ENCODE data around the gene EEF1AKMT4.

The EEF1AKMT4 gene

GRCh38 chr3:184275961-184276910, 26.8 kb downstream of the EEF1AKMT4 start, which contains the start of gene ECE2:
TSS of gene ECE2 (plus strand) at chr3:184276022. CDS start at chr3:184276154, 132 bp downstream.
- Histone ChIP-seq H3K27me3 (ENCODE audit: control insufficient read depth in 5 of 5, insufficient read depth in 4 of 5, low read length in 5 of 5) (peaks cover 11 to 41% (median 26%) of the 10 kb centered on the region in 5 donors), H3K9ac (ENCODE audit: low read length in 5 of 5) (no peak within 1 kb of the TSS), H3K36me3 (ENCODE audit: control insufficient read depth in 5 of 5, insufficient read depth in 5 of 5, low read length in 5 of 5) (no peaks in the 10 kb centered on the region), H3K9me3 (ENCODE audit: control insufficient read depth in 5 of 5, low read length in 5 of 5) (peaks cover 0 to 3% (median 0%) of the 10 kb centered on the region in 5 donors), H3K27ac (ENCODE audit: low read depth, low read length) (no peak within 1 kb of the TSS), H3K4me3 (ENCODE audit: low read depth in 1 of 5, low read length in 5 of 5) (no peak within 1 kb of the TSS), H3K4me1 (ENCODE audit: control insufficient read depth in 5 of 5, insufficient read depth in 5 of 5, low read length in 5 of 5) (peaks cover 0 to 5% (median 0%) of the 10 kb centered on the region in 5 donors)

GRCh38 chr3:184277366-184277765, 27.9 kb downstream of the EEF1AKMT4 start:
- Histone ChIP-seq H3K36me3 (ENCODE audit: control insufficient read depth in 5 of 5, insufficient read depth in 5 of 5, low read length in 5 of 5) (no peaks in the 10 kb centered on the region), H3K27me3 (ENCODE audit: control insufficient read depth in 5 of 5, insufficient read depth in 4 of 5, low read length in 5 of 5) (peaks cover 11 to 41% (median 26%) of the 10 kb centered on the region in 5 donors)

GRCh38 chr3:184282941-184283340, 33.5 kb downstream of the EEF1AKMT4 start:
- peaks cover 0 to 4% (median 0%) of the 10 kb centered on the region in 5 donors for H3K4me1 ChIP-seq (ENCODE audit: control insufficient read depth in 5 of 5, insufficient read depth in 5 of 5, low read length in 5 of 5)
- H3K4me3 ChIP-seq (ENCODE audit: low read depth in 1 of 5, low read length in 5 of 5): no peak overlapping the region
- H3K9ac ChIP-seq (ENCODE audit: low read length in 5 of 5): no peak overlapping the region
- peaks cover 0 to 8% (median 4%) of the 10 kb centered on the region in 5 donors for H3K27me3 ChIP-seq (ENCODE audit: control insufficient read depth in 5 of 5, insufficient read depth in 4 of 5, low read length in 5 of 5)
- H3K9me3 ChIP-seq (ENCODE audit: control insufficient read depth in 5 of 5, low read length in 5 of 5): peaks cover 0 to 3% (median 0%) of the 10 kb centered on the region in 5 donors
- H3K27ac ChIP-seq (ENCODE audit: low read depth, low read length): no peak overlapping the region
- no peaks in the 10 kb centered on the region for H3K36me3 ChIP-seq (ENCODE audit: control insufficient read depth in 5 of 5, insufficient read depth in 5 of 5, low read length in 5 of 5)

More at GRCh38 chr3:184277366-184277765, 27.9 kb downstream of the EEF1AKMT4 start:
- Histone ChIP-seq H3K9me3 (ENCODE audit: control insufficient read depth in 5 of 5, low read length in 5 of 5) (peaks cover 0 to 3% (median 0%) of the 10 kb centered on the region in 5 donors), H3K4me3 (ENCODE audit: low read depth in 1 of 5, low read length in 5 of 5) (no peak overlapping the region), H3K27ac (ENCODE audit: low read depth, low read length) (no peak overlapping the region), H3K4me1 (ENCODE audit: control insufficient read depth in 5 of 5, insufficient read depth in 5 of 5, low read length in 5 of 5) (peaks cover 0 to 5% (median 0%) of the 10 kb centered on the region in 5 donors), H3K9ac (ENCODE audit: low read length in 5 of 5) (no peak overlapping the region)

DNA sequence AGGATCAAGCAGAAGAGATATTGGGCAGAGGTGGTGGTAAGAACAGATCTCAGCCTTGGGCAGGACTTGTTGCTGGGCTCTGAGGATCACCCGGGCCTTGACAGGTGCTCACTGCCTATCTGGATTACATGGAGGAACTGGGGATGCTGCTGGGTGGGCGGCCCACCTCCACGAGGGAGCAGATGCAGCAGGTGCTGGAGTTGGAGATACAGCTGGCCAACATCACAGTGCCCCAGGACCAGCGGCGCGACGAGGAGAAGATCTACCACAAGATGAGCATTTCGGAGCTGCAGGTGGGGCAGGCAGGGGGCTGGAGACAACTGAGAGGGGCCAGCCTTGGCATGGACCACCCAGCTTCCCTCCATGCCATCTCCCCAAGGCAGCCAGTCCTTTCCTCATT, 34.2 kb downstream of the EEF1AKMT4 start:
- Histone ChIP-seq H3K27ac (ENCODE audit: low read depth, low read length) (no peak overlapping the region), H3K4me1 (ENCODE audit: control insufficient read depth in 5 of 5, insufficient read depth in 5 of 5, low read length in 5 of 5) (peaks cover 0 to 4% (median 0%) of the 10 kb centered on the region in 5 donors), H3K9ac (ENCODE audit: low read length in 5 of 5) (no peak overlapping the region), H3K36me3 (ENCODE audit: control insufficient read depth in 5 of 5, insufficient read depth in 5 of 5, low read length in 5 of 5) (no peaks in the 10 kb centered on the region), H3K9me3 (ENCODE audit: control insufficient read depth in 5 of 5, low read length in 5 of 5) (peaks cover 0 to 3% (median 0%) of the 10 kb centered on the region in 5 donors), H3K27me3 (ENCODE audit: control insufficient read depth in 5 of 5, insufficient read depth in 4 of 5, low read length in 5 of 5) (peaks cover 0 to 8% (median 3%) of the 10 kb centered on the region in 5 donors), H3K4me3 (ENCODE audit: low read depth in 1 of 5, low read length in 5 of 5) (no peak overlapping the region)

- Histone ChIP-seq H3K4me3 (ENCODE audit: low read depth in 1 of 5, low read length in 5 of 5) (no peak overlapping the region), H3K9ac (ENCODE audit: low read length in 5 of 5) (peak overlapping the region in 1 of 5 donors; percentile 9), H3K9me3 (ENCODE audit: control insufficient read depth in 5 of 5, low read length in 5 of 5) (peaks cover 0 to 3% (median 0%) of the 10 kb centered on the region in 5 donors), H3K36me3 (ENCODE audit: control insufficient read depth in 5 of 5, insufficient read depth in 5 of 5, low read length in 5 of 5) (no peaks in the 10 kb centered on the region), H3K4me1 (ENCODE audit: control insufficient read depth in 5 of 5, insufficient read depth in 5 of 5, low read length in 5 of 5) (peaks cover 0 to 4% (median 0%) of the 10 kb centered on the region in 5 donors), H3K27ac (ENCODE audit: low read depth, low read length) (no peak overlapping the region), H3K27me3 (ENCODE audit: control insufficient read depth in 5 of 5, insufficient read depth in 4 of 5, low read length in 5 of 5) (peaks cover 0 to 8% (median 3%) of the 10 kb centered on the region in 5 donors)
Observed at GRCh38 chr3:184284696-184285095, 35.2 kb downstream of the EEF1AKMT4 start.

DNA sequence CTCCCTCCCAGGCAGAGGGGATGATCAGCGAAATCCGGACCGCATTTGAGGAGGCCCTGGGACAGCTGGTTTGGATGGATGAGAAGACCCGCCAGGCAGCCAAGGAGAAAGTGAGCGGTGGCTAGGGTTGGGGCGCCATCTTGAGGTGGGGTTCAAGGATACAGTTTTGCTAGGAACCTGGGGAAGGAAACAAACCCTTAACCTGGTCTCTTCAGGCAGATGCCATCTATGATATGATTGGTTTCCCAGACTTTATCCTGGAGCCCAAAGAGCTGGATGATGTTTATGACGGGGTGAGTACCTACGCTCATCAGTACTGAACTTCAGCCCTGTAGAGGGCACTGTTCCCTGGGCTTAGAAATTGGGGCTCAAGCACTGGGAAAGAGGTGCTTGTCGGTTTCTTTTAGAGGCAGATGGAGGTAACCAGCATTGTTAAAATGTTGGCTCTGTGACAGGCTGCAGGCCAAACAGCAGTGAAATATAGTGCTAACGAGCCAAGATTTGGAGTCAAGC, 40.0 kb downstream of the EEF1AKMT4 start:
- no peaks in the 10 kb centered on the region for H3K9me3 ChIP-seq (ENCODE audit: control insufficient read depth in 5 of 5, low read length in 5 of 5)
- H3K27me3 ChIP-seq (ENCODE audit: control insufficient read depth in 5 of 5, insufficient read depth in 4 of 5, low read length in 5 of 5): peaks cover 0 to 10% (median 8%) of the 10 kb centered on the region in 5 donors
- no peak overlapping the region for H3K4me3 ChIP-seq (ENCODE audit: low read depth in 1 of 5, low read length in 5 of 5)
- no peak overlapping the region for H3K27ac ChIP-seq (ENCODE audit: low read depth, low read length)
- no peaks in the 10 kb centered on the region for H3K36me3 ChIP-seq (ENCODE audit: control insufficient read depth in 5 of 5, insufficient read depth in 5 of 5, low read length in 5 of 5)
- no peak overlapping the region for H3K9ac ChIP-seq (ENCODE audit: low read length in 5 of 5)
- peaks cover 0 to 4% (median 0%) of the 10 kb centered on the region in 5 donors for H3K4me1 ChIP-seq (ENCODE audit: control insufficient read depth in 5 of 5, insufficient read depth in 5 of 5, low read length in 5 of 5)

DNA sequence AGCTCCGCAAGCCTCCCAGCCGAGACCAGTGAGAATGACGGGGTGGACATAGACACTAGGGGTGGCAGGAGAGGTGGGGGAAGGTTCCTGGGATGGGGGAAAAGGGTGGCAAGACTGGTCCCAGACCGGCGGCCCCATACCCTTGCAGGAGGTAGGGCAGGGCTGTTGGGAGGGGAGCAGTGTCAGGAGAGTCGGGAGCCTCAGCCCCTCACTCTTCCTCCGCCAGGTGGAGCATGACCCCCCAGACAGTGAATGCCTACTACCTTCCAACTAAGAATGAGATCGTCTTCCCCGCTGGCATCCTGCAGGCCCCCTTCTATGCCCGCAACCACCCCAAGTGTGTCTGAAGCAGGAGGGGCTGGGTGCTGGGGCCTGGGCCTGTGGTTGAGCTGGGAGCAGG, 40.9 kb downstream of the EEF1AKMT4 start:
- no peaks in the 10 kb centered on the region for H3K9me3 ChIP-seq (ENCODE audit: control insufficient read depth in 5 of 5, low read length in 5 of 5)
- H3K4me3 ChIP-seq (ENCODE audit: low read depth in 1 of 5, low read length in 5 of 5): no peak overlapping the region
- peaks cover 0 to 10% (median 8%) of the 10 kb centered on the region in 5 donors for H3K27me3 ChIP-seq (ENCODE audit: control insufficient read depth in 5 of 5, insufficient read depth in 4 of 5, low read length in 5 of 5)
- H3K27ac ChIP-seq (ENCODE audit: low read depth, low read length): no peak overlapping the region
- H3K4me1 ChIP-seq (ENCODE audit: control insufficient read depth in 5 of 5, insufficient read depth in 5 of 5, low read length in 5 of 5): no peaks in the 10 kb centered on the region
- no peaks in the 10 kb centered on the region for H3K36me3 ChIP-seq (ENCODE audit: control insufficient read depth in 5 of 5, insufficient read depth in 5 of 5, low read length in 5 of 5)
- no peak overlapping the region for H3K9ac ChIP-seq (ENCODE audit: low read length in 5 of 5)

DNA sequence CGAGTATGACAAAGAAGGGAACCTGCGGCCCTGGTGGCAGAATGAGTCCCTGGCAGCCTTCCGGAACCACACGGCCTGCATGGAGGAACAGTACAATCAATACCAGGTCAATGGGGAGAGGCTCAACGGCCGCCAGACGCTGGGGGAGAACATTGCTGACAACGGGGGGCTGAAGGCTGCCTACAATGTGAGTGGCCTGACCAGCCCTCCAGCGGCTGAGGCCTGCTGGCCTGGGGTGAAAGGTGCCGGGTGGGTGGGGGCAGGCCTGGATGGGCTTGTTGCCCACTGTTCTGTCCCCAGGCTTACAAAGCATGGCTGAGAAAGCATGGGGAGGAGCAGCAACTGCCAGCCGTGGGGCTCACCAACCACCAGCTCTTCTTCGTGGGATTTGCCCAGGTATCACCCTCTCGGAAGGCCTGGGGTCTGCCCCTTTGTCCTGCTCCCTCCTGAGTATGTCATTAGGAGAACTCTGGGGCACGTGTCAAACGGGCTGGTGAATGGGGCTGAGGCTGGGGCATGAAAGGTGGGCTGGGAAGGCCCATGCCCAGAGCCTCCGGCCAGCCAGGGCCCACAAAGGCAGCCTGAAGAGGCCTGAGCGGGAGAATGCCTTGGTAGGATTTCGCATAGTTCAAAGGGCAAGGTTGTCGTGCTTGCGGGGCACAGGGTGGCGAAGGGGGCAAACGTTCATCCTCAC, 41.7 kb downstream of the EEF1AKMT4 start:
- H3K27ac ChIP-seq (ENCODE audit: low read depth, low read length): no peak overlapping the region
- H3K27me3 ChIP-seq (ENCODE audit: control insufficient read depth in 5 of 5, insufficient read depth in 4 of 5, low read length in 5 of 5): peaks cover 0 to 9% (median 3%) of the 10 kb centered on the region in 5 donors
- no peaks in the 10 kb centered on the region for H3K36me3 ChIP-seq (ENCODE audit: control insufficient read depth in 5 of 5, insufficient read depth in 5 of 5, low read length in 5 of 5)
- no peaks in the 10 kb centered on the region for H3K9me3 ChIP-seq (ENCODE audit: control insufficient read depth in 5 of 5, low read length in 5 of 5)
- H3K4me3 ChIP-seq (ENCODE audit: low read depth in 1 of 5, low read length in 5 of 5): no peak overlapping the region
- no peaks in the 10 kb centered on the region for H3K4me1 ChIP-seq (ENCODE audit: control insufficient read depth in 5 of 5, insufficient read depth in 5 of 5, low read length in 5 of 5)
- H3K9ac ChIP-seq (ENCODE audit: low read length in 5 of 5): no peak overlapping the region

- Histone ChIP-seq H3K9ac (ENCODE audit: low read length in 5 of 5) (no peak overlapping the region), H3K27me3 (ENCODE audit: control insufficient read depth in 5 of 5, insufficient read depth in 4 of 5, low read length in 5 of 5) (peaks cover 0 to 9% (median 3%) of the 10 kb centered on the region in 5 donors), H3K27ac (ENCODE audit: low read depth, low read length) (no peak overlapping the region), H3K4me3 (ENCODE audit: low read depth in 1 of 5, low read length in 5 of 5) (no peak overlapping the region), H3K4me1 (ENCODE audit: control insufficient read depth in 5 of 5, insufficient read depth in 5 of 5, low read length in 5 of 5) (no peaks in the 10 kb centered on the region), H3K9me3 (ENCODE audit: control insufficient read depth in 5 of 5, low read length in 5 of 5) (no peaks in the 10 kb centered on the region), H3K36me3 (ENCODE audit: control insufficient read depth in 5 of 5, insufficient read depth in 5 of 5, low read length in 5 of 5) (no peaks in the 10 kb centered on the region)
Observed at GRCh38 chr3:184291738-184292445, 42.4 kb downstream of the EEF1AKMT4 start.

Measured in subcutaneous abdominal adipose tissue (tissue), 5 donors.